ENCODE results near the gene VAC14.

VAC14 gene

GRCh38 chr16:70661918-70662641 lies 138.9 kb downstream of the VAC14 start:
- H3K36me3 ChIP-seq (ENCODE audit: control insufficient read depth, insufficient read depth, low read length) = peaks cover 28% of the 10 kb centered on the region

GRCh38 chr16:70661534-70661917 lies 139.4 kb downstream of the VAC14 start:
- H3K36me3 ChIP-seq (ENCODE audit: control insufficient read depth, insufficient read depth, low read length) = peaks cover 23% of the 10 kb centered on the region
- no peaks in the 10 kb centered on the region for H3K9me3 ChIP-seq (ENCODE audit: control insufficient read depth, insufficient read depth, low read length)
- H3K27ac ChIP-seq (ENCODE audit: low read depth, low read length) = no peak overlapping the region
- H3K9ac ChIP-seq (ENCODE audit: low read depth, low read length) = no peak overlapping the region
- H3K27me3 ChIP-seq (ENCODE audit: control insufficient read depth, insufficient read depth, low read length) = no peaks in the 10 kb centered on the region
- H3K4me1 ChIP-seq (ENCODE audit: control insufficient read depth, insufficient read depth, low read length) = peaks cover 4% of the 10 kb centered on the region; the same call in 1 of the 2 replicates
- no peak overlapping the region for H3K4me3 ChIP-seq (ENCODE audit: low read depth, low read length)

More at GRCh38 chr16:70661918-70662641, 138.9 kb downstream of the VAC14 start:
- Histone ChIP-seq H3K9me3 (ENCODE audit: control insufficient read depth, insufficient read depth, low read length) (no peaks in the 10 kb centered on the region), H3K9ac (ENCODE audit: low read depth, low read length) (no peak overlapping the region), H3K27ac (ENCODE audit: low read depth, low read length) (no peak overlapping the region), H3K4me1 (ENCODE audit: control insufficient read depth, insufficient read depth, low read length) (peaks cover 4% of the 10 kb centered on the region; the same call in 1 of the 2 replicates), H3K4me3 (ENCODE audit: low read depth, low read length) (no peak overlapping the region), H3K27me3 (ENCODE audit: control insufficient read depth, insufficient read depth, low read length) (no peaks in the 10 kb centered on the region)

- Histone ChIP-seq H3K27ac (ENCODE audit: low read depth, low read length) (no peak overlapping the region), H3K9ac (ENCODE audit: low read depth, low read length) (no peak overlapping the region), H3K27me3 (ENCODE audit: control insufficient read depth, insufficient read depth, low read length) (no peaks in the 10 kb centered on the region), H3K4me3 (ENCODE audit: low read depth, low read length) (no peak overlapping the region), H3K4me1 (ENCODE audit: control insufficient read depth, insufficient read depth, low read length) (peaks cover 4% of the 10 kb centered on the region; the same call in 1 of the 2 replicates), H3K9me3 (ENCODE audit: control insufficient read depth, insufficient read depth, low read length) (no peaks in the 10 kb centered on the region), H3K36me3 (ENCODE audit: control insufficient read depth, insufficient read depth, low read length) (peaks cover 16% of the 10 kb centered on the region)
Observed at GRCh38 chr16:70660672-70661350, 140.1 kb downstream of the VAC14 start.

- Histone ChIP-seq H3K27me3 (ENCODE audit: control insufficient read depth, insufficient read depth, low read length) (no peaks in the 10 kb centered on the region), H3K4me3 (ENCODE audit: low read depth, low read length) (no peak overlapping the region), H3K36me3 (ENCODE audit: control insufficient read depth, insufficient read depth, low read length) (peaks cover 9% of the 10 kb centered on the region), H3K4me1 (ENCODE audit: control insufficient read depth, insufficient read depth, low read length) (peaks cover 4% of the 10 kb centered on the region; the same call in 1 of the 2 replicates), H3K9ac (ENCODE audit: low read depth, low read length) (no peak overlapping the region), H3K27ac (ENCODE audit: low read depth, low read length) (no peak overlapping the region), H3K9me3 (ENCODE audit: control insufficient read depth, insufficient read depth, low read length) (no peaks in the 10 kb centered on the region)
Observed at GRCh38 chr16:70659953-70660671, 140.8 kb downstream of the VAC14 start.

- H3K9me3 ChIP-seq (ENCODE audit: control insufficient read depth, insufficient read depth, low read length) = no peaks in the 10 kb centered on the region
- H3K36me3 ChIP-seq (ENCODE audit: control insufficient read depth, insufficient read depth, low read length) = peaks cover 5% of the 10 kb centered on the region; the same call in 1 of the 2 replicates
- H3K4me3 ChIP-seq (ENCODE audit: low read depth, low read length) = no peak overlapping the region
- H3K27me3 ChIP-seq (ENCODE audit: control insufficient read depth, insufficient read depth, low read length) = no peaks in the 10 kb centered on the region
- peaks cover 4% of the 10 kb centered on the region; the same call in 1 of the 2 replicates for H3K4me1 ChIP-seq (ENCODE audit: control insufficient read depth, insufficient read depth, low read length)
- H3K27ac ChIP-seq (ENCODE audit: low read depth, low read length) = no peak overlapping the region
- H3K9ac ChIP-seq (ENCODE audit: low read depth, low read length) = no peak overlapping the region
Observed at GRCh38 chr16:70659546-70659945, 141.4 kb downstream of the VAC14 start.

- Histone ChIP-seq H3K27me3 (ENCODE audit: control insufficient read depth, insufficient read depth, low read length) (no peaks in the 10 kb centered on the region), H3K4me3 (ENCODE audit: low read depth, low read length) (no peak overlapping the region), H3K9me3 (ENCODE audit: control insufficient read depth, insufficient read depth, low read length) (no peaks in the 10 kb centered on the region), H3K9ac (ENCODE audit: low read depth, low read length) (no peak overlapping the region), H3K36me3 (ENCODE audit: control insufficient read depth, insufficient read depth, low read length) (peaks cover 2% of the 10 kb centered on the region; the same call in 1 of the 2 replicates), H3K27ac (ENCODE audit: low read depth, low read length) (no peak overlapping the region), H3K4me1 (ENCODE audit: control insufficient read depth, insufficient read depth, low read length) (peaks cover 4% of the 10 kb centered on the region; the same call in 1 of the 2 replicates)
Observed at GRCh38 chr16:70658921-70659320, 142.0 kb downstream of the VAC14 start.

- Histone ChIP-seq H3K4me3 (ENCODE audit: low read depth, low read length) (no peak overlapping the region), H3K27ac (ENCODE audit: low read depth, low read length) (no peak overlapping the region), H3K27me3 (ENCODE audit: control insufficient read depth, insufficient read depth, low read length) (no peaks in the 10 kb centered on the region), H3K36me3 (ENCODE audit: control insufficient read depth, insufficient read depth, low read length) (no peaks in the 10 kb centered on the region), H3K9ac (ENCODE audit: low read depth, low read length) (no peak overlapping the region), H3K4me1 (ENCODE audit: control insufficient read depth, insufficient read depth, low read length) (peaks cover 4% of the 10 kb centered on the region; the same call in 1 of the 2 replicates), H3K9me3 (ENCODE audit: control insufficient read depth, insufficient read depth, low read length) (no peaks in the 10 kb centered on the region)
Observed at GRCh38 chr16:70657956-70658355, 143.0 kb downstream of the VAC14 start.

- H3K9ac ChIP-seq (ENCODE audit: low read depth, low read length) = no peak overlapping the region
- no peaks in the 10 kb centered on the region for H3K36me3 ChIP-seq (ENCODE audit: control insufficient read depth, insufficient read depth, low read length)
- no peak overlapping the region for H3K27ac ChIP-seq (ENCODE audit: low read depth, low read length)
- no peaks in the 10 kb centered on the region for H3K9me3 ChIP-seq (ENCODE audit: control insufficient read depth, insufficient read depth, low read length)
- no peak overlapping the region for H3K4me3 ChIP-seq (ENCODE audit: low read depth, low read length)
- H3K4me1 ChIP-seq (ENCODE audit: control insufficient read depth, insufficient read depth, low read length) = peaks cover 4% of the 10 kb centered on the region; the same call in 1 of the 2 replicates
- no peaks in the 10 kb centered on the region for H3K27me3 ChIP-seq (ENCODE audit: control insufficient read depth, insufficient read depth, low read length)
Observed at GRCh38 chr16:70656712-70657263, 144.2 kb downstream of the VAC14 start.

- Histone ChIP-seq H3K27me3 (ENCODE audit: control insufficient read depth, insufficient read depth, low read length) (no peaks in the 10 kb centered on the region), H3K36me3 (ENCODE audit: control insufficient read depth, insufficient read depth, low read length) (no peaks in the 10 kb centered on the region), H3K9ac (ENCODE audit: low read depth, low read length) (no peak overlapping the region), H3K9me3 (ENCODE audit: control insufficient read depth, insufficient read depth, low read length) (no peaks in the 10 kb centered on the region), H3K4me3 (ENCODE audit: low read depth, low read length) (no peak overlapping the region), H3K4me1 (ENCODE audit: control insufficient read depth, insufficient read depth, low read length) (peaks cover 7% of the 10 kb centered on the region; the same call in 1 of the 2 replicates), H3K27ac (ENCODE audit: low read depth, low read length) (no peak overlapping the region)
Observed at GRCh38 chr16:70656065-70656711, 144.8 kb downstream of the VAC14 start.

Data from HUES48 (cell line).